ENCODE results near the gene ANGPTL4. TPM values are rescaled to one million over a fixed set of nuclear protein-coding genes. Genes with fewer than 3 reads are reported as not detected.
A peak's percentile ranks its signal among the peaks of the same experiment; 100 is the strongest.

ANGPTL4 gene
- total and polyA plus RNA-seq, 2 of the 13 experiments (the other 11 are each of a cell fraction or from before 2014, with no cell fraction given): 0.80 to 21.7 TPM

- TF ChIP-seq, protein P1, sequence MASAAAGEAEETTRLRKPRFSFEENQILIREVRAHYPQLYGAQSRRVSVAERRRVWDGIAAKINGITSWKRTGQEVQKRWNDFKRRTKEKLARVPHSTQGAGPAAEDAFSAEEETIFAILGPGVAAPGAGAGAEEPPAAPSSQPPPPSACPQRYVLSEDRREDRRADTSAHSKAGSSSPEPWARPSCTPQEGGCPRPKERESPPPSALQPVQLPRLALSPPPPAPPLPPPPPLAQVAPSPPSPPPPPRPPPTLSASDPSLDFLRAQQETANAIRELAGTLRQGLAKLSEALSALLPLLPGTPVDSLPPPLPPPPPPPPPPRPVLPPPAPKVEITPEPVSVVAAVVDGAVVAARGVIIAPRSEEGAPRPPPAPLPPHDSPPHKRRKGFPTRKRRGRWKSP (CRISPR knock-in tag; IDR thresholded peaks at IDR 0.05): peak; percentile 52; the same call in 1 of the 2 replicates
- TF ChIP-seq, protein P2, sequence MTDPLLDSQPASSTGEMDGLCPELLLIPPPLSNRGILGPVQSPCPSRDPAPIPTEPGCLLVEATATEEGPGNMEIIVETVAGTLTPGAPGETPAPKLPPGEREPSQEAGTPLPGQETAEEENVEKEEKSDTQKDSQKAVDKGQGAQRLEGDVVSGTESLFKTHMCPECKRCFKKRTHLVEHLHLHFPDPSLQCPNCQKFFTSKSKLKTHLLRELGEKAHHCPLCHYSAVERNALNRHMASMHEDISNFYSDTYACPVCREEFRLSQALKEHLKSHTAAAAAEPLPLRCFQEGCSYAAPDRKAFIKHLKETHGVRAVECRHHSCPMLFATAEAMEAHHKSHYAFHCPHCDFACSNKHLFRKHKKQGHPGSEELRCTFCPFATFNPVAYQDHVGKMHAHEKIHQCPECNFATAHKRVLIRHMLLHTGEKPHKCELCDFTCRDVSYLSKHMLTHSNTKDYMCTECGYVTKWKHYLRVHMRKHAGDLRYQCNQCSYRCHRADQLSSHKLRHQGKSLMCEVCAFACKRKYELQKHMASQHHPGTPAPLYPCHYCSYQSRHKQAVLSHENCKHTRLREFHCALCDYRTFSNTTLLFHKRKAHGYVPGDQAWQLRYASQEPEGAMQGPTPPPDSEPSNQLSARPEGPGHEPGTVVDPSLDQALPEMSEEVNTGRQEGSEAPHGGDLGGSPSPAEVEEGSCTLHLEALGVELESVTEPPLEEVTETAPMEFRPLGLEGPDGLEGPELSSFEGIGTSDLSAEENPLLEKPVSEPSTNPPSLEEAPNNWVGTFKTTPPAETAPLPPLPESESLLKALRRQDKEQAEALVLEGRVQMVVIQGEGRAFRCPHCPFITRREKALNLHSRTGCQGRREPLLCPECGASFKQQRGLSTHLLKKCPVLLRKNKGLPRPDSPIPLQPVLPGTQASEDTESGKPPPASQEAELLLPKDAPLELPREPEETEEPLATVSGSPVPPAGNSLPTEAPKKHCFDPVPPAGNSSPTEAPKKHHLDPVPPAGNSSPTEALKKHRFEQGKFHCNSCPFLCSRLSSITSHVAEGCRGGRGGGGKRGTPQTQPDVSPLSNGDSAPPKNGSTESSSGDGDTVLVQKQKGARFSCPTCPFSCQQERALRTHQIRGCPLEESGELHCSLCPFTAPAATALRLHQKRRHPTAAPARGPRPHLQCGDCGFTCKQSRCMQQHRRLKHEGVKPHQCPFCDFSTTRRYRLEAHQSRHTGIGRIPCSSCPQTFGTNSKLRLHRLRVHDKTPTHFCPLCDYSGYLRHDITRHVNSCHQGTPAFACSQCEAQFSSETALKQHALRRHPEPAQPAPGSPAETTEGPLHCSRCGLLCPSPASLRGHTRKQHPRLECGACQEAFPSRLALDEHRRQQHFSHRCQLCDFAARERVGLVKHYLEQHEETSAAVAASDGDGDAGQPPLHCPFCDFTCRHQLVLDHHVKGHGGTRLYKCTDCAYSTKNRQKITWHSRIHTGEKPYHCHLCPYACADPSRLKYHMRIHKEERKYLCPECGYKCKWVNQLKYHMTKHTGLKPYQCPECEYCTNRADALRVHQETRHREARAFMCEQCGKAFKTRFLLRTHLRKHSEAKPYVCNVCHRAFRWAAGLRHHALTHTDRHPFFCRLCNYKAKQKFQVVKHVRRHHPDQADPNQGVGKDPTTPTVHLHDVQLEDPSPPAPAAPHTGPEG (CRISPR knock-in tag; IDR thresholded peaks at IDR 0.05): 0 out of 2 replicates have a peak, but pooled peaks have one; percentile 8
- TF ChIP-seq ZNF317 (CRISPR knock-in tag; IDR thresholded peaks at IDR 0.05) (0 out of 2 replicates have a peak, but pooled peaks have one; percentile 66), CHD4 (IDR thresholded peaks at IDR 0.05; ENCODE audit: borderline replicate concordance, low read length) (peak; percentile 77; the same call in 1 of the 2 replicates), ZNF18 (CRISPR knock-in tag; IDR thresholded peaks at IDR 0.05; ENCODE audit: insufficient replicate concordance) (peak; percentile 71), FOSL2 (CRISPR knock-in tag; IDR thresholded peaks at IDR 0.05) (peak; percentile 85), HDAC6 (IDR thresholded peaks at IDR 0.05; ENCODE audit: low read depth, low read length) (no peak), ZMAT3 (CRISPR knock-in tag; conservative IDR thresholded peaks at IDR 0.05) (0 out of 2 replicates have a peak, but pooled peaks have one; percentile 21), KMT2A (CRISPR knock-in tag; IDR thresholded peaks at IDR 0.05) (no peak)
- TF ChIP-seq, protein P3, sequence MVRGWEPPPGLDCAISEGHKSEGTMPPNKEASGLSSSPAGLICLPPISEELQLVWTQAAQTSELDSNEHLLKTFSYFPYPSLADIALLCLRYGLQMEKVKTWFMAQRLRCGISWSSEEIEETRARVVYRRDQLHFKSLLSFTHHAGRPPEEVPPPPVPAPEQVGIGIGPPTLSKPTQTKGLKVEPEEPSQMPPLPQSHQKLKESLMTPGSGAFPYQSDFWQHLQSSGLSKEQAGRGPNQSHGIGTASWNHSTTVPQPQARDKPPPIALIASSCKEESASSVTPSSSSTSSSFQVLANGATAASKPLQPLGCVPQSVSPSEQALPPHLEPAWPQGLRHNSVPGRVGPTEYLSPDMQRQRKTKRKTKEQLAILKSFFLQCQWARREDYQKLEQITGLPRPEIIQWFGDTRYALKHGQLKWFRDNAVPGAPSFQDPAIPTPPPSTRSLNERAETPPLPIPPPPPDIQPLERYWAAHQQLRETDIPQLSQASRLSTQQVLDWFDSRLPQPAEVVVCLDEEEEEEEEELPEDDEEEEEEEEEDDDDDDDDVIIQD (CRISPR knock-in tag; IDR thresholded peaks at IDR 0.05; ENCODE audit: low read depth): peak; percentile 41
- TF ChIP-seq, protein P4, sequence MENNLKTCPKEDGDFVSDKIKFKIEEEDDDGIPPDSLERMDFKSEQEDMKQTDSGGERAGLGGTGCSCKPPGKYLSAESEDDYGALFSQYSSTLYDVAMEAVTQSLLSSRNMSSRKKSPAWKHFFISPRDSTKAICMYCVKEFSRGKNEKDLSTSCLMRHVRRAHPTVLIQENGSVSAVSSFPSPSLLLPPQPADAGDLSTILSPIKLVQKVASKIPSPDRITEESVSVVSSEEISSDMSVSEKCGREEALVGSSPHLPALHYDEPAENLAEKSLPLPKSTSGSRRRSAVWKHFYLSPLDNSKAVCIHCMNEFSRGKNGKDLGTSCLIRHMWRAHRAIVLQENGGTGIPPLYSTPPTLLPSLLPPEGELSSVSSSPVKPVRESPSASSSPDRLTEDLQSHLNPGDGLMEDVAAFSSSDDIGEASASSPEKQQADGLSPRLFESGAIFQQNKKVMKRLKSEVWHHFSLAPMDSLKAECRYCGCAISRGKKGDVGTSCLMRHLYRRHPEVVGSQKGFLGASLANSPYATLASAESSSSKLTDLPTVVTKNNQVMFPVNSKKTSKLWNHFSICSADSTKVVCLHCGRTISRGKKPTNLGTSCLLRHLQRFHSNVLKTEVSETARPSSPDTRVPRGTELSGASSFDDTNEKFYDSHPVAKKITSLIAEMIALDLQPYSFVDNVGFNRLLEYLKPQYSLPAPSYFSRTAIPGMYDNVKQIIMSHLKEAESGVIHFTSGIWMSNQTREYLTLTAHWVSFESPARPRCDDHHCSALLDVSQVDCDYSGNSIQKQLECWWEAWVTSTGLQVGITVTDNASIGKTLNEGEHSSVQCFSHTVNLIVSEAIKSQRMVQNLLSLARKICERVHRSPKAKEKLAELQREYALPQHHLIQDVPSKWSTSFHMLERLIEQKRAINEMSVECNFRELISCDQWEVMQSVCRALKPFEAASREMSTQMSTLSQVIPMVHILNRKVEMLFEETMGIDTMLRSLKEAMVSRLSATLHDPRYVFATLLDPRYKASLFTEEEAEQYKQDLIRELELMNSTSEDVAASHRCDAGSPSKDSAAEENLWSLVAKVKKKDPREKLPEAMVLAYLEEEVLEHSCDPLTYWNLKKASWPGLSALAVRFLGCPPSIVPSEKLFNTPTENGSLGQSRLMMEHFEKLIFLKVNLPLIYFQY (CRISPR knock-in tag; IDR thresholded peaks at IDR 0.05; ENCODE audit: borderline replicate concordance): 0 out of 2 replicates have a peak, but pooled peaks have one; percentile 34
Measured at GRCh38 chr19:8387688-8388611, 24.0 kb downstream of the ANGPTL4 start (continued).
